HepG2 (cell line): Measurements from ENCODE around the gene MBD4.

ENCODE experiments used
- ESRRA ChIP-seq: sonication (generic); formaldehyde crosslinking; IDR thresholded peaks from 2 replicates; pipeline ENCODE4 v1.5.1; 2020; ENCODE audit warnings: mild to moderate bottlenecking, low read depth, missing genetic modification reagents
- GLI4 ChIP-seq: sonication (generic); formaldehyde crosslinking; IDR thresholded peaks from 2 replicates; pipeline ENCODE4 v1.5.1; 2020; ENCODE audit warnings: missing genetic modification reagents, mild to moderate bottlenecking, moderate library complexity, borderline replicate concordance
- MAFF ChIP-seq: IDR thresholded peaks from 2 replicates; pipeline ENCODE4 v1.6.1; 2011; ENCODE audit warnings: low read depth, low read length, improper control_type of control experiment
- MEIS2 ChIP-seq: sonication (generic); formaldehyde crosslinking; IDR thresholded peaks from 2 replicates; pipeline ENCODE4 v1.9.0; 2021; ENCODE audit warnings: mild to moderate bottlenecking, missing genetic modification reagents
- SRSF1 ChIP-seq: fragments of 200-400 bp; formaldehyde crosslinking; optimal IDR thresholded peaks from 2 replicates; pipeline ENCODE3; 2017; ENCODE audit warnings: mild to moderate bottlenecking, low read depth, low read length, moderate library complexity
- SUZ12 ChIP-seq: fragments of 150-350 bp; IDR thresholded peaks from 2 replicates; pipeline ENCODE4 v1.6.1; 2014; ENCODE audit warnings: low read depth, low read length
- TF ChIP-seq, protein P1 (sequence below): sonication (generic); formaldehyde crosslinking; IDR thresholded peaks from 2 replicates; pipeline ENCODE4 v1.5.0; 2020; ENCODE audit warnings: mild to moderate bottlenecking, missing genetic modification reagents, moderate library complexity

DNA sequence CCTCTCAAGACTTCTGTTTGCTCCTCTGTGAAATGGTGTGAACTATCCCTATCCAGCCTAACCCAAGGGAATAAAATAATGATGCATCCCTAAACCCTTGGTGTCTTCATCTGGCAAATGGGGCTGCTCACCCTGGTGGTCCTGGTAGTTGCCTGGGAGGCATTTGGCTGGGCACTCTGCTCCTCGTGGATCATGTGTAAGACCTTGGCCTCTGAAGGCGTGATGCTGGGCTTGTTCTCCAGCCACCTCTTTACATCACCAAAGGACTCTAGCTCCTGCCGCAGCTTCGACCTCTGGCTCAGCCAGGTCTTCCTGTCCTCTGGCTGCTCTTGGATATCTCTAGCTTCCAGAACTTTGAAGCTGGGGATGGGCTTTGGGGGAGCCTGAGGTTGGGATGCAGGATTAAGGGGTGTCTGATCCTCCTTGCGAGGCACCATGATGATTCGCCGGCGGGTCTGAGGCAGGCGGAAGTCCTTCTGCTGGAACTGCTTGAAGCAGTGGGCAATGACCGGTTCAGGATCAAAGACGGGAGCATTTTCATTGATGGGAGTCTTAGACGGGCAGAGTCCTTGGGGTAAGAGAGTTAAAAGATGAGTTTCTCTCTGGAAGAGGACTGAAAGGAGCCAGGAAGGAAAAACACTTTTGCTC lies 18.4 kb downstream of the MBD4 start:
- TF ChIP-seq ESRRA (CRISPR knock-in tag) (no peak), SUZ12 (no peak), GLI4 (no peak), SRSF1 (no peak), MEIS2 (CRISPR knock-in tag) (no peak), MAFF (no peak)
- TF ChIP-seq, protein P1, sequence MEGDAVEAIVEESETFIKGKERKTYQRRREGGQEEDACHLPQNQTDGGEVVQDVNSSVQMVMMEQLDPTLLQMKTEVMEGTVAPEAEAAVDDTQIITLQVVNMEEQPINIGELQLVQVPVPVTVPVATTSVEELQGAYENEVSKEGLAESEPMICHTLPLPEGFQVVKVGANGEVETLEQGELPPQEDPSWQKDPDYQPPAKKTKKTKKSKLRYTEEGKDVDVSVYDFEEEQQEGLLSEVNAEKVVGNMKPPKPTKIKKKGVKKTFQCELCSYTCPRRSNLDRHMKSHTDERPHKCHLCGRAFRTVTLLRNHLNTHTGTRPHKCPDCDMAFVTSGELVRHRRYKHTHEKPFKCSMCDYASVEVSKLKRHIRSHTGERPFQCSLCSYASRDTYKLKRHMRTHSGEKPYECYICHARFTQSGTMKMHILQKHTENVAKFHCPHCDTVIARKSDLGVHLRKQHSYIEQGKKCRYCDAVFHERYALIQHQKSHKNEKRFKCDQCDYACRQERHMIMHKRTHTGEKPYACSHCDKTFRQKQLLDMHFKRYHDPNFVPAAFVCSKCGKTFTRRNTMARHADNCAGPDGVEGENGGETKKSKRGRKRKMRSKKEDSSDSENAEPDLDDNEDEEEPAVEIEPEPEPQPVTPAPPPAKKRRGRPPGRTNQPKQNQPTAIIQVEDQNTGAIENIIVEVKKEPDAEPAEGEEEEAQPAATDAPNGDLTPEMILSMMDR (CRISPR knock-in tag), result no peak
